Measurements from ENCODE around the gene LBHD1.

The LBHD1 gene

DNA sequence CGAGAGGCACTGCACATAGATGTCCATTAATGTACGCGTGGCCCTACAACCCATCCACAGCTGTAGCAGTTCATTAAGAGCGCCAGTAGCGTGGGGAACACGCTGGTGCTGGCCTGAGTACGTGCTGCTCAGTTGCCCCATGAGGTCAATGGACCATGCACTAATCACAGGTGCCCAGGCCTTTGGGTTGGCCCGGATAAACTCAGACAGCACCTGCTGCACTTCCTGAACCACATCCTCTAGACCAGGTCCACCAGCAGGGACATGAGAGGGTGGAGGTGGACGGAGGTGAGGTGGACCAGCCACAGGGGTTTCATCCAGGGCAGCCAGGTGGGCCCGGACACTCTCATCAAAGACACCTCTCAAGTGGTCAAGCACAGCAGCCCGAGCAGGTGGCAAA, 22.6 kb downstream of the LBHD1 start:
- no peak for TF ChIP-seq CTCF (IDR thresholded peaks at IDR 0.05; ENCODE audit: low read depth, low read length)
- no peak overlapping the region for H3K4me3 ChIP-seq (ENCODE audit: low read depth, low read length)
- in situ Hi-C loops (cut with HindIII; ENCODE audit: low sequenced_read_pairs), result no loop called here
- no peak for DNase-seq (ENCODE audit: low read depth, low spot score)

DNA sequence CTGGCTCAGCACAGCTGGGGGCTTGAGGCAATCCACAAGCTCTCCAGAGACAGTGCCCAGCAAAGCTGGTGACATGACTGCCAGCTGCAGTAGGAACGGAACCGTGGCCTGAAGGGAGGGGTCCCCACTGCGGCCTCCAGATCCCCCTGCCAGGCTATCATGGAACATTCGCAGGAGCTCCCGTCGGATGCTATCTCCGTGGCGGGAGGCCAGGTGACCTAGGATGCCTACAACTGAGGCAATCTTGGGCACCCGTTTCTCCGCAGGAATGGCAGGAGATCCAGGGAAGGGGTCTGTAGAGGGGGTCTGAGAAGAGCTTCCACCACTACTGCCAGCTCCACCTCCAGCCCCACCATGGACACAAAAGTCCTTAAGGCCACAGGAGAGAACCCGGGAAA, 23.1 kb downstream of the LBHD1 start:
- no peak overlapping the region for H3K4me3 ChIP-seq (ENCODE audit: low read depth, low read length)
- TF ChIP-seq CTCF (IDR thresholded peaks at IDR 0.05; ENCODE audit: low read depth, low read length), result no peak
- in situ Hi-C loops (cut with HindIII; ENCODE audit: low sequenced_read_pairs), result no loop called here
- DNase-seq (ENCODE audit: low read depth, low spot score), result no peak

DNA sequence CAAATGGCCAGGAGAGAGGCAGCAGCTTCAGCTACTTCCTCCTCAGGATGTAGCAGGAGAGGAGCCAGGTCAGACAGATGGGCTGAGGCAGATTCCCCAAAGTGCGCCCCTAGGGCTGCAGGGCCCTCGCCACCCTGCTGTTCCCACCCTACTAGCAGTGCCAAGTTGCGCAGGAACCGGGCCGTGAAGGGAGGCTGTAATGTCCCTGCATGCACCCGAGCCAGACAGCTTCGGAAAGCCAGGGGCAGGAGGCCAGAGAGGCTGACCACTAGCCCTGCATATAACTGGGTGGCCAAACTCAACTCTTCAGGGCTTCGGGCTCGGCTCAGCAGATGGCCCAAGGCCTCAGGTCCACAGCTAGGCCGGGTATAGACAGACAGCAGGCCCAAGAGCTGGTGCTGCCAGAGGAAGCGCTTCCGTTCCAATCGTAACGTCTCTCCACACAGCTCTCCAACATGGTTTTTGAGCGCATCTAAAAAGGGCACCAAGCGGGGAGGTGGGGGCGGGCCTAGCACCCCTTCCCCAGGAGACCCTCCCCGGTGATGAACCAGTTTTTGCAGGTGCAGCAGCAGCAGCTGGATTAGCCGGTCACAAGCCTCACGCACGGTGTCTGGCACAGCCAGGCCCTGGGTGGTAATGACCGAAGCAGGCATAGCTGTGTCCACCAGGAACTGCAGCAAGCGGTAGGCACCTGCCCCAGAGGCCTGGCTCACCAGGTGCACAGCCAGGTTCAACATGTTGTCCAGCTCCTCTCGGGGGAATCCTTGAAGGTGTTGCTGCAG, 23.7 kb downstream of the LBHD1 start:
- H3K4me3 ChIP-seq (ENCODE audit: low read depth, low read length), result no peak overlapping the region
- in situ Hi-C loops (cut with HindIII; ENCODE audit: low sequenced_read_pairs), result no loop called here
- TF ChIP-seq CTCF (IDR thresholded peaks at IDR 0.05; ENCODE audit: low read depth, low read length), result no peak
- no peak for DNase-seq (ENCODE audit: low read depth, low spot score)

GRCh38 chr11:62647609-62648005, 24.5 kb downstream of the LBHD1 start:
- TF ChIP-seq CTCF (IDR thresholded peaks at IDR 0.05; ENCODE audit: low read depth, low read length), result no peak
- in situ Hi-C loops (cut with HindIII; ENCODE audit: low sequenced_read_pairs), result no loop called here
- DNase-seq (ENCODE audit: low read depth, low spot score), result no peak
- H3K4me3 ChIP-seq (ENCODE audit: low read depth, low read length), result no peak overlapping the region

GRCh38 chr11:62646825-62647608, 25.1 kb downstream of the LBHD1 start:
- no peak overlapping the region for H3K4me3 ChIP-seq (ENCODE audit: low read depth, low read length)
- in situ Hi-C loops (cut with HindIII; ENCODE audit: low sequenced_read_pairs), result no loop called here
- TF ChIP-seq CTCF (IDR thresholded peaks at IDR 0.05; ENCODE audit: low read depth, low read length), result no peak
- DNase-seq (ENCODE audit: low read depth, low spot score), result no peak

DNA sequence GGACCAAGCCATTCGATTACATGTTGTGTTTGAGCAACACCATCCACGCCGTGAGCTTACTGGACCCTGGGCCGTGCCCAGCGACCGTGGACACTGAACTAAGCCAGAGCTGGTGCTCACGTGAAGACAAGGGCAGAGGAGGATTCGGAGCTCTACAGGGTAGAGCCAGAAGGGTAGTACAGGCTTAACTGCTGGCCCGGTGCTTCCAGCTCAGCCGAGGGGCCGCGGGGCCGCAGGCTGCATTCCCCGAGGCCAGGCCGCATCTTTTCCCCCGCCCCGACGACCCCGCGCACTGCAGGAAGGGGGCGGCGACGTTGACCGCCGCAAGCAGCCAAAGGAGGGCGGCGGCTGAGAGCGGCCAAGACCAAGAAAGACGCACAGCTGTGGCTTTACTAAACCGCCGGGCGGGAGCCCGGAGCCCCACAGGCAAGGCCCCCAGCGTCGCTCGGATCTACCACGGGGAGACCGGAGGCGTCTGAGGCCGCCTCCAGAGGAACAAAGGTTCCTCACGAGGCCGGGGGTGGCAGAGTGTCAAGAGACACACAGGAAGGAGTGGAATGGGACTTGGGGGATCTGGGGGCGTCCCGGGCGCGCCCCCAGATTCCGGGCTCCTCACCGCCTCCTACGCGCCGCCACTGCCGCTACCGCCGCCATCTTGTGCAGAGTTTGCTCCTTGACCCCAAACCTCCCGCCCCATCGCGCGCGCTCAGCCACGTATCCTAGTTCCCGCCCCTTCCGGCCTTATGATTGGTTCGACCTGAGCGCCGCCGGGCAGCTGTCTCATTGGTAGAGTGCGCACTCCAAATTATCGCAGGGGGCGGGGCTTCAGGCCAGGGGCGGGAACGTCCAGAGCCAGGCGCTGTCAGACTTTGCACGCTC, 25.9 kb downstream of the LBHD1 start, which contains the start of gene GANAB:
GANAB (minus strand) TSS at position 668 of the 879 bp plus-strand sequence; CDS start at position 654, 14 bp downstream.
- in situ Hi-C loops (cut with HindIII; ENCODE audit: low sequenced_read_pairs), result no loop called here
- H3K4me3 ChIP-seq (ENCODE audit: low read depth, low read length), result peak within 1 kb of the TSS; percentile 96
- TF ChIP-seq CTCF (IDR thresholded peaks at IDR 0.05; ENCODE audit: low read depth, low read length), result no peak
- DNase-seq (ENCODE audit: low read depth, low spot score), result peak; percentile 98

All from astrocyte of the spinal cord (primary cell).